Suprapubic skin (tissue), 4 donors: ENCODE data around the gene STPG1. TPM values are rescaled to one million over a fixed set of nuclear protein-coding genes. Genes with fewer than 3 reads are reported as not detected.

ENCODE experiments used
- DNase-seq, 2 donors: peaks; one replicate each; pipeline ENCODE4 v3.0.0-alpha.2; 2019; ENCODE audit warnings: low spot score in 2 of 2
- H3K27ac ChIP-seq: fragments of 200-600 bp; sonication (generic); one replicate; pipeline ENCODE4 v1.5.1; 2019
- H3K27me3 ChIP-seq: fragments of 200-600 bp; sonication (generic); one replicate; pipeline ENCODE4 v1.5.1; 2019
- H3K36me3 ChIP-seq: fragments of 200-600 bp; sonication (generic); one replicate; pipeline ENCODE4 v1.5.1; 2019
- H3K4me1 ChIP-seq: fragments of 200-600 bp; sonication (generic); one replicate; pipeline ENCODE4 v1.5.1; 2019
- H3K4me3 ChIP-seq: fragments of 200-600 bp; sonication (generic); one replicate; pipeline ENCODE4 v1.5.1; 2019; ENCODE audit warnings: mild to moderate bottlenecking
- H3K9me3 ChIP-seq: fragments of 200-600 bp; sonication (generic); one replicate; pipeline ENCODE4 v1.5.1; 2019
- EP300 ChIP-seq: sonication (generic); formaldehyde crosslinking; IDR thresholded peaks from one replicate; pipeline ENCODE4 v1.6.1; 2017; ENCODE audit warnings: antibody characterized with exemption
- POLR2A ChIP-seq, 2 donors: fragments of 450-650 bp; IDR thresholded peaks; one replicate each; pipeline ENCODE4 v1.6.1; 2017; ENCODE audit warnings: antibody characterized with exemption in 2 of 2, mild to moderate bottlenecking in 2 of 2, moderate library complexity in 2 of 2
- POLR2AphosphoS5 ChIP-seq, 3 donors: sonication (generic); formaldehyde crosslinking; IDR thresholded peaks; one replicate each; pipeline ENCODE4 v1.6.1; 2017; ENCODE audit warnings: antibody characterized with exemption in 3 of 3
- WGBS: methylation state at CpG from one replicate; pipeline ENCODE4 v1.1.5; 2018; 5-methylcytosine and 5-hydroxymethylcytosine counted together
- total RNA-seq, 4 donors: library from RNA; depleted of rRNA; stranded (reverse); fragments of >200 nt; gene quantifications; one replicate each; pipeline ENCODE4 v1.1.0, GENCODE V29; 2016
- TF ChIP-seq, protein P1 (sequence below), 2 donors: fragments of 200-600 bp in 1 of 2; fragments of 450-650 bp in 1 of 2; sonication (generic) in 1 of 2; IDR thresholded peaks; one replicate each; pipeline ENCODE4 v1.5.1; 2016 to 2019; ENCODE audit warnings: antibody characterized with exemption in 2 of 2, mild to moderate bottlenecking in 1 of 2, moderate library complexity in 1 of 2

STPG1 gene
- total RNA-seq, 4 donors from 2014 or later, result 7.2 to 8.5 (median 7.8) TPM

DNA sequence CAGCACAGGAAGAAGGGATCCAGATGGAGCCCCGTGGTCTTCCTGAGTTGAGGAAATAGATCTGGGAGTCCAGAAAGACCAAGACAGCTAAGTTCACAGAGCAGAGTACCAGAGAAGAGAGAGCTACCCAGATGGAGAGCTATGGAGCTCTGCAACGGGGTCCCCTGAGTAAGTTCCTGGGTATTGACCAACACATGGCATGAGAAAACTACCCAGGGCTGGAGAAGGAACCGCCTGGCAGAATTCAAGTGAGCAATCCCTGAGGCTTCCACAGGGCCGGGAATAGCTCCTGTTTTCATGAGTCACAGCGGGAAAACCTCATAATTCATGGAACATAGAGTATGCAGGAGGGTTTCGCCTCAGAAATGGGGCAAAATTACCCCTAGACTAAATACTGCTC lies 19.7 kb downstream of the STPG1 start:
- WGBS, result 58% methylated on average over 6 of the region's 6 CpGs
- peak in 1 of 2 donors; percentile 44 for DNase-seq
- H3K4me3 ChIP-seq, result no peak overlapping the region
- H3K27me3 ChIP-seq, result no peaks in the 10 kb centered on the region
- no peak for TF ChIP-seq POLR2A (IDR thresholded peaks at IDR 0.05)
- no peak for TF ChIP-seq EP300
- no peak for TF ChIP-seq POLR2AphosphoS5 (IDR thresholded peaks at IDR 0.05)
- TF ChIP-seq, protein P1, sequence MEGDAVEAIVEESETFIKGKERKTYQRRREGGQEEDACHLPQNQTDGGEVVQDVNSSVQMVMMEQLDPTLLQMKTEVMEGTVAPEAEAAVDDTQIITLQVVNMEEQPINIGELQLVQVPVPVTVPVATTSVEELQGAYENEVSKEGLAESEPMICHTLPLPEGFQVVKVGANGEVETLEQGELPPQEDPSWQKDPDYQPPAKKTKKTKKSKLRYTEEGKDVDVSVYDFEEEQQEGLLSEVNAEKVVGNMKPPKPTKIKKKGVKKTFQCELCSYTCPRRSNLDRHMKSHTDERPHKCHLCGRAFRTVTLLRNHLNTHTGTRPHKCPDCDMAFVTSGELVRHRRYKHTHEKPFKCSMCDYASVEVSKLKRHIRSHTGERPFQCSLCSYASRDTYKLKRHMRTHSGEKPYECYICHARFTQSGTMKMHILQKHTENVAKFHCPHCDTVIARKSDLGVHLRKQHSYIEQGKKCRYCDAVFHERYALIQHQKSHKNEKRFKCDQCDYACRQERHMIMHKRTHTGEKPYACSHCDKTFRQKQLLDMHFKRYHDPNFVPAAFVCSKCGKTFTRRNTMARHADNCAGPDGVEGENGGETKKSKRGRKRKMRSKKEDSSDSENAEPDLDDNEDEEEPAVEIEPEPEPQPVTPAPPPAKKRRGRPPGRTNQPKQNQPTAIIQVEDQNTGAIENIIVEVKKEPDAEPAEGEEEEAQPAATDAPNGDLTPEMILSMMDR (IDR thresholded peaks at IDR 0.05), result no peak
- H3K27ac ChIP-seq, result no peak overlapping the region
- peaks cover 21% of the 10 kb centered on the region for H3K4me1 ChIP-seq
- no peaks in the 10 kb centered on the region for H3K36me3 ChIP-seq
- no peaks in the 10 kb centered on the region for H3K9me3 ChIP-seq

DNA sequence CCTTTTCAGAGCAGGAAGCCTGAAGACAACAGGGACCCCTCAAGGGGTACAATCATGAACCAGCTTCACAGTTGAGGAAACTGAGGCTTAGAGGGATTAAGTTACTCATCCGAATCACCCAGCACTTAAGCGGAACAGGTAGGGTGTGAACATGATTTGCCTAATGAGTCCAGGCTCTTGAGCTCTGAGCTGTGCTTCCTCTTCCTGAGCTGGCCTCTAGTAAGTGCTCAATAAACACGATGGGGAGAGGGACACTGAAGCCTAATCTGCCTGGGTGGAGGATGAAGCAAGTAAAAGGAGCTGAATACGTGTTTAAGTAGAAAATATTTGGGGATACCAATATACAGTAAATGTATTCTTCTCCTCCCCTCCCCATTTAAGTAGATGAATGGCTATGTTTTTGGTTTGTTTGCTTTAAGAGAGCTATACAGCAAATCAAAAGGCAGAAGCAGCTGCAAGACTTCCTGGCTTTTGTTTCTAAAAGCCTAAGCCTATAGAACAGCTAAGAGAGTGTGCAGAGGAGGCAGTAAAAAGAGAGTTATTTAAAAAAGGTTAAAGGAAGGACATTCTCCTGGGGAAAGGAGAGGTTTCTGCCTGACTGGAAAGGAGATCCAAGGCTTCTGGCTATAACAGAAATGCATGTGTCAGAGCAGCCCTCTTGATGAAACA lies 20.5 kb downstream of the STPG1 start:
- H3K36me3 ChIP-seq, result no peaks in the 10 kb centered on the region
- no peak for DNase-seq
- 91% methylated on average over 4 of the region's 4 CpGs for WGBS
- H3K27ac ChIP-seq, result no peak overlapping the region
- TF ChIP-seq POLR2A (IDR thresholded peaks at IDR 0.05) (no peak), EP300 (no peak), POLR2AphosphoS5 (IDR thresholded peaks at IDR 0.05) (no peak)
- TF ChIP-seq, protein P1 (IDR thresholded peaks at IDR 0.05), result no peak
- no peak overlapping the region for H3K4me3 ChIP-seq
- no peaks in the 10 kb centered on the region for H3K9me3 ChIP-seq
- H3K4me1 ChIP-seq, result peaks cover 26% of the 10 kb centered on the region
- H3K27me3 ChIP-seq, result no peaks in the 10 kb centered on the region

DNA sequence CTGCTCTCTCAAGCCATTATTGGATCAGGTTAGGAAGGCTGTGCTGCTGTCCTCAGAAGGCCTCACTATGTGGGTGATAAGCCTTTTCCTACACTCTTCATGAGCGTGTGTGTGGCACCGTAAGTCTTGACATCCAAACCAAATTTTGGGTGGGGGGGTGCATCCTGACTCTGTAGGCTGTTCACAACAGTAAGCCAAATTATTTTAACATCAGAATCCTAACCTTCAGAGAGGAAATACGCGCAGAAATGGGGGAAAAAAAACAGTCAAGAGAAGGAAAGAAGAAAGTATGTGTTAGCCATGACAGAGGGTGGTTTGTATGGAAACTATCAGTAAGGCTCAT lies 21.0 kb downstream of the STPG1 start:
- no peak for DNase-seq
- TF ChIP-seq EP300 (no peak), POLR2A (IDR thresholded peaks at IDR 0.05) (no peak), POLR2AphosphoS5 (IDR thresholded peaks at IDR 0.05) (no peak)
- TF ChIP-seq, protein P1 (IDR thresholded peaks at IDR 0.05), result no peak
- no peak overlapping the region for H3K4me3 ChIP-seq
- peak overlapping the region; percentile 76 for H3K27ac ChIP-seq
- H3K4me1 ChIP-seq, result peaks cover 32% of the 10 kb centered on the region
- H3K36me3 ChIP-seq, result no peaks in the 10 kb centered on the region
- 86% methylated on average over 4 of the region's 4 CpGs for WGBS
- H3K27me3 ChIP-seq, result no peaks in the 10 kb centered on the region
- no peaks in the 10 kb centered on the region for H3K9me3 ChIP-seq

DNA sequence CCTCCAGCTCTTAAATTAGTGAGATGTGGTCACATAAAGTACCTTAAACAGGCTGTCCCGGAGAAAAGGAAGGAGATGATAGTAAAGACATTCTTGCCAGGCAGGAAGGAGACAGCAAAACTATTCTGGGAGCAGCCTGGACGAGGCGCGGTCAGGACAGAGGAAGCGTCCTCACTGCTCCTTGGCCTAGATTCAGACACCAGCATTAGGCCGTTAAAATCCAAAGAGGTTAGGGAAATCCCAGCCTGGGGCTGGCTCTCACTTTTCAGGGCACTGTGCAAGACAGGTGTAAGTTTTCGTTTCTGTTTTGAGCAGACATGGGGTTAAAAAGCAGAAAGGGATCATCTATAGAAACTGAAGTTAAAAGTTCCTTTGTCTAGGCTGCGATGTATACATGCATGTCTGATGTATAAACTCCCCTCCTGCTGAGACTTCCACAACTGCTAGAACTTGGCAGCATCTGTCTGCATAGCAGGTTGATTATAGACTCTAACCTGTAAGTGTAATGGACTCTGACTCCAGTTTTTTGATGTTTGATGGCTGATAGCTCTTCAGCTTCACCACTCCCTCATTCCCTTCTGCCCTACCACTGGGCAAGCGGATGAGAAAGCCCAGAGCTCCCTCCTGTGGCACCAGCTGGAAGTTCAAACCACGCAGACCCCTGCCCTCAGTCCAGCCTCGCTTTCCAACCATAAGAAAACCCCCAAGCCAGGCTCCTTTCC lies 21.5 kb downstream of the STPG1 start:
- TF ChIP-seq, protein P1 (IDR thresholded peaks at IDR 0.05), result peak; percentile 72 to 87
- no peak for TF ChIP-seq POLR2A (IDR thresholded peaks at IDR 0.05)
- no peaks in the 10 kb centered on the region for H3K36me3 ChIP-seq
- H3K4me3 ChIP-seq, result peak overlapping the region; percentile 15
- H3K27ac ChIP-seq, result peak overlapping the region; percentile 76
- WGBS, result 27% methylated on average over 11 of the region's 11 CpGs
- H3K4me1 ChIP-seq, result peaks cover 32% of the 10 kb centered on the region
- H3K9me3 ChIP-seq, result no peaks in the 10 kb centered on the region
- peak; percentile 76 to 80 for DNase-seq
- H3K27me3 ChIP-seq, result no peaks in the 10 kb centered on the region

DNA sequence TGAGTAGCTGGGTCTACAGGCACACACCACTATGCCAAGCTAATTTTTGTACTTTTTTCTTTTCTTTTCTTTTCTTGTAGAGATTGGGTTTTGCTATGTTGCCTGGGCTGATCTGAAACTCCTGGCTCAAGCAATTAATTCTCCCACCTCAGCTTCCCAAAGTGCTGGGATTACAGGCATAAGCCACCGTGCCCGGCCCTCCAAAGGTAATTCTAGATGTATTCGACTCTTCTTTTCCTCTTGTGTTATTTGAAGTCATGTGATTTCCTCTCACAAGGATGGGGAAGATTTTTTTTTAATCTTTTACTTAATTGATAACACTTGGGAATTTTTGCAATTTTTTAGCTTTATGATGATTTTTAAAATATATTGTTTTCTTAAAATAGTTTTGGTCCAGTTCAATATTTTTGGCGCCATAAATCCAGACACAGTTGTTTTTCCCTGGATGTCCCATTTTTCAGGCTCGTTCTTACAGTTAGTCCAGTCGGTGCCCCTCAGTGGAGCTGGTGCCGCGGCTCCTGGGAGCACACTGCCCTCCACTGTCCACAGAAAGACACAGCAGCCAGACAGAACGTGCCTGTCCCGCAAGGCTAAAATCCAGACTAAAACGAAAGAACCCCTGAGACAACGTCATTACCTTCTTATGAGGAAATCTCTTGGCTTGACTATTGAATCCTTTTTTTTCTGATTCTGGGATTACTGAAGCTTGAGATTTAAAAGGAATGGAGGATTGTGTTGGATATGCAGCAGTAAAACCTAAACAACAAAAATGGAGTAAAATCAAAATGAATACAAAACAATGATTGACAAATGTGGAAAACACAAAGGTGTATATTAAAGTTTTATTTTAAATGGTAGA lies 22.4 kb downstream of the STPG1 start:
- peaks cover 40% of the 10 kb centered on the region for H3K4me1 ChIP-seq
- peak overlapping the region; percentile 76 for H3K27ac ChIP-seq
- peak; percentile 85 to 91 for DNase-seq
- 9% methylated on average over 12 of the region's 12 CpGs for WGBS
- H3K4me3 ChIP-seq, result peak overlapping the region; percentile 15
- no peaks in the 10 kb centered on the region for H3K9me3 ChIP-seq
- no peaks in the 10 kb centered on the region for H3K27me3 ChIP-seq
- no peaks in the 10 kb centered on the region for H3K36me3 ChIP-seq
- peak in 1 of 3 donors; percentile 41 for TF ChIP-seq POLR2AphosphoS5 (IDR thresholded peaks at IDR 0.05)
- TF ChIP-seq EP300, result no peak
- TF ChIP-seq, protein P1 (IDR thresholded peaks at IDR 0.05), result peak; percentile 92
- no peak for TF ChIP-seq POLR2A (IDR thresholded peaks at IDR 0.05)
